ENCODE results near the gene DOK6. TPM values are rescaled to one million over a fixed set of nuclear protein-coding genes. Genes with fewer than 3 reads are reported as not detected.

DOK6 gene
- total RNA-seq, 1 experiment from 2014 or later, result not detected

DNA sequence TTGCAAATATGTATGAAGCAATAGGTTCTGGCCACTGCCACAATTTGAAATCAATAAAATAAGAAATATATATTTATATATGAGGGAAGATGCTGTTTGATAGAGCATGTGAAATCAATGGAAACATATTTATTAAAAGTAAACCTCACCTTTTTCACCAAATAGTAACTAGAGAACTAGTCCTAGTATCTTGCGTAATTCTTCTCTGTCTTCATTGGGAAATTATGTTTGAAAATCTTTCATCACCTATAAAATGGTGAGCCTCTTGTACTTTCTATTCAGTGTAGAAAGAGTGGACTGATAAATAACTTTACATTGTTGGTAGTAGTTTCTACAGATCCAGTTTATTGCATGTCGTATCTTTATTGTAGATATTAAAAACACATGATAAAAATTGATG lies 444.0 kb downstream of the DOK6 start:
- BruUV-seq (replicated peaks), result no TSS peak
- intact Hi-C loops (cut with micrococcal nuclease; ENCODE audit: unreplicated experiment), result no loop called here

GRCh38 chr18:69845593-69846506 lies 445.2 kb downstream of the DOK6 start:
- no peaks in the 10 kb centered on the region for H3K36me3 ChIP-seq (ENCODE audit: low read depth)
- no peak overlapping the region for H2AFZ ChIP-seq
- TF ChIP-seq EZH2 (IDR thresholded peaks at IDR 0.05; ENCODE audit: low read depth) (no peak), CTCF (conservative IDR thresholded peaks at IDR 0.05) (no peak)
- H3K79me2 ChIP-seq (ENCODE audit: low read depth), result no peaks in the 10 kb centered on the region
- ChIA-PET CTCF (no interaction called here), POLR2A (ENCODE audit: unreplicated experiment) (no interaction called here)
- no peak for DNase-seq
- no peaks in the 10 kb centered on the region for H3K9me2 ChIP-seq (ENCODE audit: insufficient read depth)
- no peak overlapping the region for H3K4me3 ChIP-seq
- H3K9me3 ChIP-seq (ENCODE audit: insufficient read depth, low read depth), result no peaks in the 10 kb centered on the region
- no peaks in the 10 kb centered on the region for H3K4me1 ChIP-seq (replicated peaks; ENCODE audit: insufficient read depth)
- no peak overlapping the region for H3K4me2 ChIP-seq
- H3F3A ChIP-seq (ENCODE audit: insufficient read depth, low read depth), result no peaks in the 10 kb centered on the region
- no peaks in the 10 kb centered on the region for H4K20me1 ChIP-seq (ENCODE audit: insufficient read depth)
- H3K27me3 ChIP-seq (ENCODE audit: insufficient read depth, low read depth), result no peaks in the 10 kb centered on the region
- no peak overlapping the region for H3K27ac ChIP-seq
- intact Hi-C loops (cut with micrococcal nuclease; ENCODE audit: unreplicated experiment), result no loop called here
- BruUV-seq (replicated peaks), result no TSS peak

More for the DNA sequence above, 444.0 kb downstream of the DOK6 start:
- Histone ChIP-seq H2AFZ (no peak overlapping the region), H3K9me3 (ENCODE audit: insufficient read depth, low read depth) (no peaks in the 10 kb centered on the region), H3K4me1 (replicated peaks; ENCODE audit: insufficient read depth) (no peaks in the 10 kb centered on the region), H3K79me2 (ENCODE audit: low read depth) (no peaks in the 10 kb centered on the region), H3K4me3 (no peak overlapping the region), H3K27ac (no peak overlapping the region), H3K9me2 (ENCODE audit: insufficient read depth) (no peaks in the 10 kb centered on the region), H3F3A (ENCODE audit: insufficient read depth, low read depth) (no peaks in the 10 kb centered on the region), H3K36me3 (ENCODE audit: low read depth) (no peaks in the 10 kb centered on the region), H3K27me3 (ENCODE audit: insufficient read depth, low read depth) (no peaks in the 10 kb centered on the region), H3K4me2 (no peak overlapping the region), H4K20me1 (ENCODE audit: insufficient read depth) (no peaks in the 10 kb centered on the region)
- ChIA-PET POLR2A (ENCODE audit: unreplicated experiment) (no interaction called here), CTCF (no interaction called here)
- DNase-seq, result no peak
- TF ChIP-seq EZH2 (IDR thresholded peaks at IDR 0.05; ENCODE audit: low read depth) (no peak), CTCF (conservative IDR thresholded peaks at IDR 0.05) (no peak)

DNA sequence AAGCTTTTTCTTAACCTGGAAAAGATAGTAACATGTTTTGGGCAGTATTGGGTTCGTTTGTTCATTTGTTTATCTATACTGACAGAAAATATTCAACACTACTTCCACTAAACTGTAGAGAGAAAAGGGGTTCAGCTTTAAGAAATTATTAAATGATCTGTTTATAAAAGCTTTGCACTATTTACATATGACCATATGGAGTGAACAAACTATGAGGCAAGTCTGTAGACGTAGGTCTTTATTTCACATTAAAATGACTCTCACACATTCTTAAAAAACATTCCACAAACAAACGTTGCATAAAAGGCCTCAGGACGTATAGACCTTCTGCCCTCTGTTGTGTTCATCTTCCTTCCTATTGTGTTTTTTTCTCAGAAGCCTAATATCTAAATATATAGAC lies 452.4 kb downstream of the DOK6 start:
- H3K36me3 ChIP-seq (ENCODE audit: low read depth), result no peaks in the 10 kb centered on the region
- no peak overlapping the region for H3K27ac ChIP-seq
- ChIA-PET CTCF (no interaction called here), POLR2A (ENCODE audit: unreplicated experiment) (no interaction called here)
- no peaks in the 10 kb centered on the region for H3F3A ChIP-seq (ENCODE audit: insufficient read depth, low read depth)
- BruUV-seq (replicated peaks), result no TSS peak
- no peaks in the 10 kb centered on the region; the same call in 1 of the 2 replicates for H3K9me3 ChIP-seq (ENCODE audit: insufficient read depth, low read depth)
- H3K27me3 ChIP-seq (ENCODE audit: insufficient read depth, low read depth), result no peaks in the 10 kb centered on the region
- intact Hi-C loops (cut with micrococcal nuclease; ENCODE audit: unreplicated experiment), result no loop called here
- no peak overlapping the region for H2AFZ ChIP-seq
- H3K4me1 ChIP-seq (replicated peaks; ENCODE audit: insufficient read depth), result no peaks in the 10 kb centered on the region
- no peaks in the 10 kb centered on the region for H4K20me1 ChIP-seq (ENCODE audit: insufficient read depth)
- H3K79me2 ChIP-seq (ENCODE audit: low read depth), result no peaks in the 10 kb centered on the region
- no peak overlapping the region for H3K4me3 ChIP-seq
- TF ChIP-seq EZH2 (IDR thresholded peaks at IDR 0.05; ENCODE audit: low read depth), result no peak
- no peak for TF ChIP-seq CTCF (conservative IDR thresholded peaks at IDR 0.05)
- DNase-seq, result no peak
- no peak overlapping the region for H3K4me2 ChIP-seq
- H3K9me2 ChIP-seq (ENCODE audit: insufficient read depth), result no peaks in the 10 kb centered on the region

Measured in PC-9 (cell line).